Measurements from ENCODE around the gene SLC6A19.

- no peak for TF ChIP-seq CTCF (IDR thresholded peaks at IDR 0.05)
- no peak for TF ChIP-seq POLR2A (IDR thresholded peaks at IDR 0.05)
Observed at GRCh38 chr5:1243487-1244130, 42.2 kb downstream of the SLC6A19 start.

Measured in Peyer's patch (tissue), 4 donors.